Transverse colon (tissue), 4 donors: ENCODE data around the gene CACTIN. TPM values are rescaled to one million over a fixed set of nuclear protein-coding genes. Genes with fewer than 3 reads are reported as not detected.

ENCODE experiments used
- DNase-seq: peaks from one replicate; pipeline ENCODE4 v3.0.0-alpha.2; 2019
- H3K27ac ChIP-seq, 4 donors: fragments of 200-600 bp; sonication (generic); 2 replicates each; pipeline ENCODE4 v1.5.1; 2016 to 2018; ENCODE audit warnings: inconsistent platforms in 4 of 4
- H3K27me3 ChIP-seq: fragments of 200-600 bp; sonication (generic); 2 replicates; pipeline ENCODE4 v1.5.1; 2017; ENCODE audit warnings: inconsistent platforms
- H3K36me3 ChIP-seq, 4 donors: fragments of 200-600 bp; sonication (generic); 2 replicates each; pipeline ENCODE4 v1.5.1; 2017 to 2019; ENCODE audit warnings: inconsistent platforms in 4 of 4
- H3K4me1 ChIP-seq, 4 donors: fragments of 200-600 bp; sonication (generic); 2 replicates each; pipeline ENCODE4 v1.5.1; 2017 to 2020; ENCODE audit warnings: inconsistent platforms in 4 of 4
- H3K4me3 ChIP-seq, 4 donors: fragments of 200-600 bp; sonication (generic); 1 replicate in 1 of 4; 2 replicates in 3 of 4; pipeline versions ENCODE4 v1.5.1 to v1.6.1; 2017 to 2019; ENCODE audit warnings: inconsistent platforms in 4 of 4
- H3K9me3 ChIP-seq, 2 donors: fragments of 200-600 bp; sonication (generic); 2 replicates each; pipeline ENCODE4 v1.5.1; 2017 to 2019; ENCODE audit warnings: inconsistent platforms in 2 of 2
- EP300 ChIP-seq: sonication (generic); formaldehyde crosslinking; IDR thresholded peaks from one replicate; pipeline ENCODE4 v1.6.1; 2017; ENCODE audit warnings: antibody characterized with exemption, low read depth
- POLR2A ChIP-seq: fragments of 450-650 bp; IDR thresholded peaks from one replicate; pipeline ENCODE4 v1.6.1; 2016; ENCODE audit warnings: antibody characterized with exemption, mild to moderate bottlenecking, moderate library complexity
- POLR2AphosphoS5 ChIP-seq, 3 donors: sonication (generic); formaldehyde crosslinking; IDR thresholded peaks; one replicate each; pipeline ENCODE4 v1.6.1; 2016; ENCODE audit warnings: antibody characterized with exemption in 3 of 3
- WGBS, 2 donors: methylation state at CpG; one replicate each; pipeline ENCODE4 v1.1.5; 2018; ENCODE audit warnings: low coverage in 1 of 2; 5-methylcytosine and 5-hydroxymethylcytosine counted together
- in situ Hi-C, 4 donors: fragments of 200-750 bp; cut with MboI; loops; one replicate each; pipeline versions ENCODE4 v1.15.0 to v1.15.1; 2017; ENCODE audit warnings: low sequenced_read_pairs in 3 of 4, low pct_ligation_motif_present in 1 of 4, low pct_unique_long_range_greater_than_20kb in 1 of 4
- intact Hi-C: fragments of 100-400 bp; cut with DNase I; formaldehyde crosslinking; loops from one replicate; pipeline ENCODE4 v1.15.1; 2023; ENCODE audit warnings: low total_unique reads
- total RNA-seq, 4 donors: library from RNA; depleted of rRNA; stranded (reverse); fragments of >200 nt; gene quantifications; one replicate each; pipeline ENCODE4 v1.1.0, GENCODE V29; 2016
- TF ChIP-seq, protein P1 (sequence below), 5 experiments: fragments of 200-600 bp in 3 of 5; fragments of 450-650 bp in 2 of 5; sonication (generic) in 3 of 5; IDR thresholded peaks; 1 replicate in 2 of 5; 2 replicates in 3 of 5; pipeline ENCODE4 v1.5.1; 2016 to 2017; ENCODE audit warnings: antibody characterized with exemption in 5 of 5, inconsistent platforms in 3 of 5, mild to moderate bottlenecking in 2 of 5, moderate library complexity in 1 of 5

Gene CACTIN
- total RNA-seq, 4 donors from 2014 or later: 21.9 to 88.4 (median 53.0) TPM

DNA sequence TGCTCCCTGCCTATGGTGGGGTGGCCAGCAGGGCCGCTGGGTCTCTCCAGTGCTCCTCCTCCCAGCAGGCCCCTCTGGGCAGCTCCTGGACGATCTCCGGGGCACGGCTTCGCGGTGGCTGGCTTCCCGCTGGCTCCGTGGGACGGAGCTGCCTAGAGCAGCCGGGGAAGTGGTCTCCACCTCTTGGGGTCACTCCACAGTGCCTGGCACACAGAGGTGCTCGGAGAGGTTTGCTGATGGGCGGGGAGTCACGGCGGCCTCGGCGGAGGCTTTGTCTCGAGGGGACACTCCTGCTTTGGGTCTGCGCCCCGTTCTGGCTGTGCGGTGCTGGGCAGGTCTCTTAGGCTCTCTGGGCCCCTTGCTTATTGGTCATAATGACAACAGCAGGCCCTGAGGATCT lies 9.9 kb upstream of the CACTIN start:
- no peak for DNase-seq
- WGBS, 2 donors: 92% methylated on average over 20 of the region's 20 CpGs; no CpG with 5 or more reads in 1 of the 2 donors
- Histone ChIP-seq H3K9me3 (no peaks in the 10 kb centered on the region), H3K27me3 (no peaks in the 10 kb centered on the region), H3K4me3 (no peak overlapping the region), H3K4me1 (no peaks in the 10 kb centered on the region), H3K27ac (no peak overlapping the region), H3K36me3 (peaks cover 0 to 18% (median 6%) of the 10 kb centered on the region in 4 donors)
- no peak for TF ChIP-seq EP300
- TF ChIP-seq, protein P1, sequence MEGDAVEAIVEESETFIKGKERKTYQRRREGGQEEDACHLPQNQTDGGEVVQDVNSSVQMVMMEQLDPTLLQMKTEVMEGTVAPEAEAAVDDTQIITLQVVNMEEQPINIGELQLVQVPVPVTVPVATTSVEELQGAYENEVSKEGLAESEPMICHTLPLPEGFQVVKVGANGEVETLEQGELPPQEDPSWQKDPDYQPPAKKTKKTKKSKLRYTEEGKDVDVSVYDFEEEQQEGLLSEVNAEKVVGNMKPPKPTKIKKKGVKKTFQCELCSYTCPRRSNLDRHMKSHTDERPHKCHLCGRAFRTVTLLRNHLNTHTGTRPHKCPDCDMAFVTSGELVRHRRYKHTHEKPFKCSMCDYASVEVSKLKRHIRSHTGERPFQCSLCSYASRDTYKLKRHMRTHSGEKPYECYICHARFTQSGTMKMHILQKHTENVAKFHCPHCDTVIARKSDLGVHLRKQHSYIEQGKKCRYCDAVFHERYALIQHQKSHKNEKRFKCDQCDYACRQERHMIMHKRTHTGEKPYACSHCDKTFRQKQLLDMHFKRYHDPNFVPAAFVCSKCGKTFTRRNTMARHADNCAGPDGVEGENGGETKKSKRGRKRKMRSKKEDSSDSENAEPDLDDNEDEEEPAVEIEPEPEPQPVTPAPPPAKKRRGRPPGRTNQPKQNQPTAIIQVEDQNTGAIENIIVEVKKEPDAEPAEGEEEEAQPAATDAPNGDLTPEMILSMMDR (IDR thresholded peaks at IDR 0.05): no peak
- TF ChIP-seq POLR2AphosphoS5 (IDR thresholded peaks at IDR 0.05): no peak
- TF ChIP-seq POLR2A: no peak
- in situ Hi-C loops: no loop called here
- intact Hi-C loops: no loop called here

DNA sequence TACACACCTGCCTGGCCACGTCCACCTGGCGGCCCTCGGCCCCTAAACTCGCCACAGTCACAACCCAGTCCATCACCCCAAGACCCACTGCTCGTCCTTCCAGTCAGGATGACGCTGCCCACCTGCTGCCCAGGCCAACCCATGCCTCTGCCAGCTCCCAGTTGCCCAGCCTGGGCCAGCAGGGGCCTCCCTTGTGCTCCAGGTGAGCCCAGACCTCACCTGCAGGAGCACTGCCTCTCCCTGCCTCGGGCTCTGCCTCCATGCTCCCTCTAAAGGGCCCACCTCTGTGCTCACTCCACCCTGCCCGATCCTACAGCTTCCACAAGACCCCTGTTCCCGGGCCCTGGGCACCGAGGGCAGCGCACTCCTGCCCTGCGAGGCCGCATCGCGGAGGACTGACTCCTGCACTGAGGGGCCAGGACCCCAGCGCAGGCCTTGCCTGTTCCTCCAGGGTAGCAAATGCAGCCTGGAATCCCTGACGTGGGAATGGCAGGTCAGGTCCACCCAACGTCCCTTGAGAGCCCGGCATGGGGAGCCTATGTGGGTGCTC lies 8.0 kb upstream of the CACTIN start:
- no peaks in the 10 kb centered on the region for H3K27me3 ChIP-seq
- H3K27ac ChIP-seq: no peak overlapping the region
- TF ChIP-seq POLR2AphosphoS5 (IDR thresholded peaks at IDR 0.05): no peak
- no peak for TF ChIP-seq EP300
- TF ChIP-seq, protein P1 (IDR thresholded peaks at IDR 0.05): no peak
- no peak for TF ChIP-seq POLR2A
- WGBS, 2 donors: 87% methylated on average over 13 of the region's 19 CpGs; no CpG with 5 or more reads in 1 of the 2 donors
- intact Hi-C loops (no loop called here), in situ Hi-C loops (no loop called here)
- no peaks in the 10 kb centered on the region for H3K4me1 ChIP-seq
- H3K4me3 ChIP-seq: no peak overlapping the region
- no peak for DNase-seq
- peaks cover 0 to 15% (median 6%) of the 10 kb centered on the region in 4 donors for H3K36me3 ChIP-seq
- no peaks in the 10 kb centered on the region for H3K9me3 ChIP-seq

DNA sequence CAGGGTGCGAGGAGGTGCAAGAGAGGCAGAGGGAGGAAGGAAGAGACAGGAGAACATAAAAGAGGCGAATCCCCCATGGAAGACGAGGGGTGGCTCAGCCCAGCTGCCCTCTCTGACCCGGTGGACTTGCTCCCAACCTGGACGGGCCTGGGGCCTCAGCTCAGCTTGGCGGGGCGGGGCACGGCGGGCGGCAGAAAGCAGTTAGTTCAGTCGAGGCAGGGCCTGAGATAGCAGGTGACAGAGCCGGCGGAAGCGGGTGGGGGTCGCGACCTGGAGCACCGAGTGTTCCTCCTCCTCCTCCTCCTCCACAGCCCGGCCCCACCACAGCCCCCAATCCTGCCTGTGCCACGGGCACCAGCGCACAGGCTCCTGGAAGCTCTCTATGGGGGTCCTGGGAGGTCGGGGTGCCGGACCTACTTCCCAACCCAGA lies 7.0 kb upstream of the CACTIN start:
- Histone ChIP-seq H3K36me3 (peaks cover 0 to 14% (median 5%) of the 10 kb centered on the region in 4 donors), H3K27ac (no peak overlapping the region), H3K9me3 (no peaks in the 10 kb centered on the region), H3K4me1 (no peaks in the 10 kb centered on the region), H3K27me3 (no peaks in the 10 kb centered on the region), H3K4me3 (no peak overlapping the region)
- intact Hi-C loops (no loop called here), in situ Hi-C loops (no loop called here)
- TF ChIP-seq, protein P1 (IDR thresholded peaks at IDR 0.05): no peak
- TF ChIP-seq EP300: no peak
- TF ChIP-seq POLR2AphosphoS5 (IDR thresholded peaks at IDR 0.05): no peak
- no peak for TF ChIP-seq POLR2A
- no peak for DNase-seq
- WGBS, 2 donors: 89% methylated on average over 3 to 22 of the region's 22 CpGs

DNA sequence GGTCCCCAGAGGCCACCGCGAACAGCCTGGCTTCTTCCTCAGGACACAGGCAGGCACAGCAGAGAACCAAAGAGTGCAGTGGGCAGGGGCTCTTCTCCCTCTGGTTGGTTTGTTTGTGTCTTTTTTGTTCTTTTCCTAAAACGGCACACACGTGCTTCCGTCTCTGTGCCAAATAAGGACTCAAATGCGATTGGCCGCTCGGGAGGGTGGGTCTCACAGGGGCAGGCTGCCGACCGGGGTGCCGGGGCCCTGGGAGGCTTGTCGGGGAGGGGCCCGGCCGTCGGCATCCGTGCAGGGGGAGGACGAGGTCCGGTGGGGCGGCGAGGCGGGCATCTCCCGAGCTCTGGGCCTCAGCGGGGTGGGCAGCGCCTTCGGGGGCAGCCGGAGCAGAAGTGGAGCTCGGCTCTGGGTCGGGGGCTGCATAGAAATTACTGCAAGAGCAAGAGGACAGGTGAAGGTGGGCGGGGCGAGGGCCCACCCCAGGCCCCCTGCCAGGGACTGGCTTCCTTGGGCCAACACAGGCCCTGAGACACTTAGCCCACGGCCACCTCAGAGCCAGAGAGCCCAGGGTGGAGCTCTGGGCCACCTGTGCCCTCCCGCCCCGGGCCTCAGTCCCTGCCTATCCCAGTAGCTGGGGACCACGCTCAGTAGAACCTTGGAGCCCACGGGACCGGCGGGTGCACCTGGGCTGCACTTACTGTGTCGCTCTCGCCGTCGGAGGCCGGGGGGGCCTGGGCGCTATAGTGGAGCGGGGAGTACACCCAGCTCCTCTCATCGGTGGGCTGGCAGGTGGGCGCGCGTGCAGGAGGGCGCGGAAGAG lies 6.4 kb upstream of the CACTIN start:
- in situ Hi-C loops: no loop called here
- DNase-seq: no peak
- no peaks in the 10 kb centered on the region for H3K4me1 ChIP-seq
- 91 to 100% methylated on average over 5 to 50 of the region's 50 CpGs for WGBS, 2 donors
- H3K36me3 ChIP-seq: peaks cover 0 to 10% (median 3%) of the 10 kb centered on the region in 4 donors
- intact Hi-C loops: no loop called here
- H3K9me3 ChIP-seq: no peaks in the 10 kb centered on the region
- no peak for TF ChIP-seq EP300
- TF ChIP-seq POLR2AphosphoS5 (IDR thresholded peaks at IDR 0.05): no peak
- TF ChIP-seq, protein P1 (IDR thresholded peaks at IDR 0.05): no peak
- TF ChIP-seq POLR2A: no peak
- no peak overlapping the region for H3K4me3 ChIP-seq
- H3K27me3 ChIP-seq: no peaks in the 10 kb centered on the region
- H3K27ac ChIP-seq: no peak overlapping the region
